Measurements from ENCODE around the gene ITIH3.

- TF ChIP-seq OSR1 (CRISPR knock-in tag; IDR thresholded peaks at IDR 0.05): no peak
- no peak for TF ChIP-seq PATZ1 (CRISPR knock-in tag; IDR thresholded peaks at IDR 0.05; ENCODE audit: borderline replicate concordance)
- TF ChIP-seq CSRNP3 (CRISPR knock-in tag; IDR thresholded peaks at IDR 0.05): no peak
These were observed 40.4 kb downstream of the ITIH3 start, which contains the start of gene MUSTN1 for GRCh38 chr3:52834871-52835501.

Measured in SK-N-SH treated with all-trans-retinoic acid at 6 μM for 48 hours (cell line).